ENCODE measurements around the gene CFAP410. TPM values are rescaled to one million over a fixed set of nuclear protein-coding genes. Genes with fewer than 3 reads are reported as not detected.

CFAP410 gene
- total RNA-seq, 1 donor from 2014 or later, result 10.4 TPM

DNA sequence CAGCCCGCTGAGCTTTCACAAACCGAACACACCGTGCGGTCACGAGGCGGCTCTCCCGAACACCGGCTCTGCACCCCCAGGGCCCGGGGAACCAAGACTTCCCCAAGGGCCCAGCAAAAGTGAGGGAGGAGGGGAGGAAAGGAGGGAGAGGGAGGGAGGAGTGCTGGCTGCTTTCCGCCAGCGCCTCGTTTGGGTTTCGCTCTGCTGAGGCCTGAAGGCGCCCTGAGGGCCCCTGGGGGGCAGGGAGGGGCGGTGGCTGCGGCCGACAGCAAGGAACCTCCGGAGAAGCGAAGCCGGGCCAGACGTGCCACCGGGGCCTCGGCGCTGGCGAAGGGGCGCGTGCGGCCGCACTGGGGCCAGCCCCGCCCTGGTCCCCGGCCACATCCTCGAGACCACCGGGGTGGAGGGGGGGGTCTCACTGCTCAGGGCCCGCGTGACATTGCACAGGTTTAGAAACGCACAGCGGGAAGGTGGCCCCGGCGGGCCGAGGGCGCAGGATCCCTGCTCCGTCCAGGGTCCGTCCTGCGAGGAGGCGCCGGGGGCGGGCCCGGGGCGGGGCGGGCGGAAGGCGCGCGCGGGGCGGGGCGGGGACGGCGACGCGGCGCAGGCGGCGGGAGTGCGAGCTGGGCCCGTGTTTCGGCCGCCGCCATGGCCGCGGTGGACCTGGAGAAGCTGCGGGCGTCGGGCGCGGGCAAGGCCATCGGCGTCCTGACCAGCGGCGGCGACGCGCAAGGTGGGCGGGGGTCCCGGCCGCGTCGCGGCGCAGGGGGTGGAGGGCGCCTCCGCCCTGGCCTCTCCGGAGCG, 39.5 kb downstream of the CFAP410 start, which contains the start of gene PFKL:
Gene PFKL, plus strand, starts transcription at position 596 of the 804 bp plus-strand sequence. Its CDS starts 53 bp downstream, at position 649.
- no peaks in the 10 kb centered on the region for H3K27me3 ChIP-seq (ENCODE audit: insufficient read depth, low read length)
- FAIRE-seq (no peak), DNase-seq (ENCODE audit: low read depth) (peak; percentile 12)
- no peaks in the 10 kb centered on the region for H3K36me3 ChIP-seq (ENCODE audit: insufficient read depth, low read length)
- peaks cover 6% of the 10 kb centered on the region for H3K4me1 Mint-ChIP-seq (ENCODE audit: low read depth, unreplicated experiment)
- H3K27me3 Mint-ChIP-seq (ENCODE audit: low read depth, unreplicated experiment), result no peaks in the 10 kb centered on the region
- no peaks in the 10 kb centered on the region for H3K9me3 Mint-ChIP-seq (ENCODE audit: unreplicated experiment)
- no peaks in the 10 kb centered on the region for H3K36me3 Mint-ChIP-seq (ENCODE audit: low read depth, unreplicated experiment)
- H3K4me1 ChIP-seq (ENCODE audit: insufficient read depth, low read length), result peaks cover 10% of the 10 kb centered on the region
- H4K20me1 ChIP-seq (ENCODE audit: insufficient read depth, low read length), result peaks cover 38% of the 10 kb centered on the region
- peak within 1 kb of the TSS; percentile 93 for H3K4me2 ChIP-seq (ENCODE audit: low read length)
- H3K27ac Mint-ChIP-seq (ENCODE audit: unreplicated experiment), result peak within 1 kb of the TSS; percentile 86
- H3K79me2 ChIP-seq (ENCODE audit: insufficient read depth, low read length), result peaks cover 30% of the 10 kb centered on the region
- H2AFZ ChIP-seq (ENCODE audit: low read depth, low read length), result peak within 1 kb of the TSS; percentile 80
- TF ChIP-seq, protein P1, sequence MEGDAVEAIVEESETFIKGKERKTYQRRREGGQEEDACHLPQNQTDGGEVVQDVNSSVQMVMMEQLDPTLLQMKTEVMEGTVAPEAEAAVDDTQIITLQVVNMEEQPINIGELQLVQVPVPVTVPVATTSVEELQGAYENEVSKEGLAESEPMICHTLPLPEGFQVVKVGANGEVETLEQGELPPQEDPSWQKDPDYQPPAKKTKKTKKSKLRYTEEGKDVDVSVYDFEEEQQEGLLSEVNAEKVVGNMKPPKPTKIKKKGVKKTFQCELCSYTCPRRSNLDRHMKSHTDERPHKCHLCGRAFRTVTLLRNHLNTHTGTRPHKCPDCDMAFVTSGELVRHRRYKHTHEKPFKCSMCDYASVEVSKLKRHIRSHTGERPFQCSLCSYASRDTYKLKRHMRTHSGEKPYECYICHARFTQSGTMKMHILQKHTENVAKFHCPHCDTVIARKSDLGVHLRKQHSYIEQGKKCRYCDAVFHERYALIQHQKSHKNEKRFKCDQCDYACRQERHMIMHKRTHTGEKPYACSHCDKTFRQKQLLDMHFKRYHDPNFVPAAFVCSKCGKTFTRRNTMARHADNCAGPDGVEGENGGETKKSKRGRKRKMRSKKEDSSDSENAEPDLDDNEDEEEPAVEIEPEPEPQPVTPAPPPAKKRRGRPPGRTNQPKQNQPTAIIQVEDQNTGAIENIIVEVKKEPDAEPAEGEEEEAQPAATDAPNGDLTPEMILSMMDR (IDR thresholded peaks at IDR 0.05; ENCODE audit: insufficient read depth, low read depth, low read length), result no peak
- TF ChIP-seq EZH2 (IDR thresholded peaks at IDR 0.05; ENCODE audit: insufficient read depth, low read length), result no peak
- peak within 1 kb of the TSS; percentile 78 for H3K9ac ChIP-seq (ENCODE audit: low read length)
- no peaks in the 10 kb centered on the region for H3K9me3 ChIP-seq (ENCODE audit: insufficient read depth, low read depth, low read length)
- peak within 1 kb of the TSS; percentile 63 for H3K4me3 ChIP-seq (ENCODE audit: insufficient read depth, low read depth, low read length)
- H3K4me3 Mint-ChIP-seq (ENCODE audit: unreplicated experiment), result peak within 1 kb of the TSS; percentile 88
- peak within 1 kb of the TSS; percentile 38 for H3K27ac ChIP-seq (ENCODE audit: low read depth, low read length)

GRCh38 chr21:44299085-44299457, 40.1 kb downstream of the CFAP410 start:
- Mint-ChIP-seq H3K4me3 (ENCODE audit: unreplicated experiment) (peak overlapping the region; percentile 86), H3K4me1 (ENCODE audit: low read depth, unreplicated experiment) (peaks cover 6% of the 10 kb centered on the region), H3K27ac (ENCODE audit: unreplicated experiment) (peak overlapping the region; percentile 86), H3K27me3 (ENCODE audit: low read depth, unreplicated experiment) (no peaks in the 10 kb centered on the region), H3K36me3 (ENCODE audit: low read depth, unreplicated experiment) (no peaks in the 10 kb centered on the region), H3K9me3 (ENCODE audit: unreplicated experiment) (no peaks in the 10 kb centered on the region)
- H4K20me1 ChIP-seq (ENCODE audit: insufficient read depth, low read length), result peaks cover 32% of the 10 kb centered on the region
- peak overlapping the region; percentile 55 for H3K4me3 ChIP-seq (ENCODE audit: insufficient read depth, low read depth, low read length)
- H3K9me3 ChIP-seq (ENCODE audit: insufficient read depth, low read depth, low read length), result no peaks in the 10 kb centered on the region
- no peaks in the 10 kb centered on the region for H3K27me3 ChIP-seq (ENCODE audit: insufficient read depth, low read length)
- H3K9ac ChIP-seq (ENCODE audit: low read length), result peak overlapping the region; percentile 78
- peak overlapping the region; percentile 31 for H3K27ac ChIP-seq (ENCODE audit: low read depth, low read length)
- H3K79me2 ChIP-seq (ENCODE audit: insufficient read depth, low read length), result peaks cover 25% of the 10 kb centered on the region
- FAIRE-seq, result no peak
- DNase-seq (ENCODE audit: low read depth), result no peak
- peak overlapping the region; percentile 93 for H3K4me2 ChIP-seq (ENCODE audit: low read length)
- TF ChIP-seq, protein P1 (IDR thresholded peaks at IDR 0.05; ENCODE audit: insufficient read depth, low read depth, low read length), result no peak
- no peak for TF ChIP-seq EZH2 (IDR thresholded peaks at IDR 0.05; ENCODE audit: insufficient read depth, low read length)
- H3K4me1 ChIP-seq (ENCODE audit: insufficient read depth, low read length), result peaks cover 10% of the 10 kb centered on the region
- peak overlapping the region; percentile 80 for H2AFZ ChIP-seq (ENCODE audit: low read depth, low read length)
- no peaks in the 10 kb centered on the region for H3K36me3 ChIP-seq (ENCODE audit: insufficient read depth, low read length)

GRCh38 chr21:44298301-44298700, 40.9 kb downstream of the CFAP410 start:
- Histone ChIP-seq H3K79me2 (ENCODE audit: insufficient read depth, low read length) (peaks cover 22% of the 10 kb centered on the region), H3K36me3 (ENCODE audit: insufficient read depth, low read length) (no peaks in the 10 kb centered on the region), H3K4me3 (ENCODE audit: insufficient read depth, low read depth, low read length) (no peak overlapping the region), H3K4me2 (ENCODE audit: low read length) (no peak overlapping the region), H3K9me3 (ENCODE audit: insufficient read depth, low read depth, low read length) (no peaks in the 10 kb centered on the region), H3K9ac (ENCODE audit: low read length) (no peak overlapping the region), H2AFZ (ENCODE audit: low read depth, low read length) (no peak overlapping the region), H3K4me1 (ENCODE audit: insufficient read depth, low read length) (peaks cover 10% of the 10 kb centered on the region), H3K27ac (ENCODE audit: low read depth, low read length) (no peak overlapping the region), H3K27me3 (ENCODE audit: insufficient read depth, low read length) (no peaks in the 10 kb centered on the region), H4K20me1 (ENCODE audit: insufficient read depth, low read length) (peaks cover 24% of the 10 kb centered on the region)
- DNase-seq (ENCODE audit: low read depth) (no peak), FAIRE-seq (no peak)
- Mint-ChIP-seq H3K27ac (ENCODE audit: unreplicated experiment) (no peak overlapping the region), H3K4me3 (ENCODE audit: unreplicated experiment) (peak overlapping the region; percentile 57), H3K4me1 (ENCODE audit: low read depth, unreplicated experiment) (peaks cover 3% of the 10 kb centered on the region), H3K36me3 (ENCODE audit: low read depth, unreplicated experiment) (no peaks in the 10 kb centered on the region), H3K27me3 (ENCODE audit: low read depth, unreplicated experiment) (no peaks in the 10 kb centered on the region), H3K9me3 (ENCODE audit: unreplicated experiment) (no peaks in the 10 kb centered on the region)
- no peak for TF ChIP-seq EZH2 (IDR thresholded peaks at IDR 0.05; ENCODE audit: insufficient read depth, low read length)
- TF ChIP-seq, protein P1 (IDR thresholded peaks at IDR 0.05; ENCODE audit: insufficient read depth, low read depth, low read length), result no peak

Data from astrocyte (in vitro differentiated cells and primary cell).